ENCODE measurements around the gene KPNB1.

Gene KPNB1

DNA sequence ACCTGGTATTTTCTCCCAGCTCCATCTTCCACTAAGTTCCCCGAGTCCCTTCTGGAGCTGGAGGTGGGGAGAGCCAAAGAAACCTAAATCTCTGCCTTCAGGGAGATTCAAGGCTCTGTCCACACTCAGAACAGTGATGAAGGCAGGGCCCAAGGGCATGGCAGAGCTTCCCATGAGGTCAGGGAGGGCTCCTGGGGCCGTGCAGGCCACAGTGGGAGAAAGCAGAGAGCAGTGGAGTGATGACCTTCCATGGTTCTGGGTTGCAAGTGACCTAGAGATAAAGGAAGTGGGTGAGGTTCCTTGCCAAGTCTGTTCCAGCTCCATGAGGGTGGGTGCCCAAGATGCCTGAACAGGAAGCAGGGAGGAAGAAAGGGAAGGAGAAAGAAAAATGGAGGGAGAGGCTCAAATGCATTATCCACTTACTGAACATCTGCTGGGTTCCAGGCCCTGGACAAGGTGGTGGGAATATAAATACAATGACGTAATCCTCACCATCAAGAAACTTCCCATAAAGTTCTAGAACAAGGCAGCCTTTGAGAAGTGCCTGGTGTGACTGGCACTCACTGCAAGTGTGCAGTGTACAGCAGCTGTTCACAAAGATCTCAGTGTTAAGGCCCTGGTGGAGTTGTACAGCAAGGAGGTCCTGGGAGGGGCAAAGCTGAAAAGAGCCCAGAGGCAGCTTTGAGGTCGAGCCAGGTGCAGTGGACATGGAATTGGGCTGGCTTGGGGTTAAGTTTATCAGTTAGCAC is 57.5 kb downstream of the KPNB1 start:
- no peak overlapping the region for H3K4me3 ChIP-seq (ENCODE audit: low read depth, low read length)
- TF ChIP-seq, protein P1, sequence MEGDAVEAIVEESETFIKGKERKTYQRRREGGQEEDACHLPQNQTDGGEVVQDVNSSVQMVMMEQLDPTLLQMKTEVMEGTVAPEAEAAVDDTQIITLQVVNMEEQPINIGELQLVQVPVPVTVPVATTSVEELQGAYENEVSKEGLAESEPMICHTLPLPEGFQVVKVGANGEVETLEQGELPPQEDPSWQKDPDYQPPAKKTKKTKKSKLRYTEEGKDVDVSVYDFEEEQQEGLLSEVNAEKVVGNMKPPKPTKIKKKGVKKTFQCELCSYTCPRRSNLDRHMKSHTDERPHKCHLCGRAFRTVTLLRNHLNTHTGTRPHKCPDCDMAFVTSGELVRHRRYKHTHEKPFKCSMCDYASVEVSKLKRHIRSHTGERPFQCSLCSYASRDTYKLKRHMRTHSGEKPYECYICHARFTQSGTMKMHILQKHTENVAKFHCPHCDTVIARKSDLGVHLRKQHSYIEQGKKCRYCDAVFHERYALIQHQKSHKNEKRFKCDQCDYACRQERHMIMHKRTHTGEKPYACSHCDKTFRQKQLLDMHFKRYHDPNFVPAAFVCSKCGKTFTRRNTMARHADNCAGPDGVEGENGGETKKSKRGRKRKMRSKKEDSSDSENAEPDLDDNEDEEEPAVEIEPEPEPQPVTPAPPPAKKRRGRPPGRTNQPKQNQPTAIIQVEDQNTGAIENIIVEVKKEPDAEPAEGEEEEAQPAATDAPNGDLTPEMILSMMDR (IDR thresholded peaks at IDR 0.05; ENCODE audit: borderline replicate concordance, insufficient read depth, low read depth, low read length), result no peak

DNA sequence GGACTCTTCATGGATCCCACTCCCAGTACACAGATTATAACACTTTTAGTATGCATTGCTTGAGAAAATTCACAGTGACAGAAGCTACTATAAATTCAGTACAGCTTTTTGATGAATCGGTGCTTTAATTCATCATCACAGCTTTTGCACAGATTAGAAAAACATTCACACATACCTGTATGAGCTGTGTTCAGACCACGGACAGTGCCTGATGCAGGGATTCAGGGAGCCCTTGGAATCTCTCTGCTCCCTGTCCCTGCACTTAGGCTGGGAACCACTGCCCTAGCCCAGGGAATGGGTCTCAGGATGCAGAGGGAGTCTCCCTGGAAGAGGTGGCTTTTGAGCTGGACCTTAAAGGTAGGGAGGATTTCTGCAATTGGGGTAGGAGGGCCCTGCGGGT is 58.2 kb downstream of the KPNB1 start:
- TF ChIP-seq, protein P1 (IDR thresholded peaks at IDR 0.05; ENCODE audit: borderline replicate concordance, insufficient read depth, low read depth, low read length), result no peak
- H3K4me3 ChIP-seq (ENCODE audit: low read depth, low read length), result no peak overlapping the region

DNA sequence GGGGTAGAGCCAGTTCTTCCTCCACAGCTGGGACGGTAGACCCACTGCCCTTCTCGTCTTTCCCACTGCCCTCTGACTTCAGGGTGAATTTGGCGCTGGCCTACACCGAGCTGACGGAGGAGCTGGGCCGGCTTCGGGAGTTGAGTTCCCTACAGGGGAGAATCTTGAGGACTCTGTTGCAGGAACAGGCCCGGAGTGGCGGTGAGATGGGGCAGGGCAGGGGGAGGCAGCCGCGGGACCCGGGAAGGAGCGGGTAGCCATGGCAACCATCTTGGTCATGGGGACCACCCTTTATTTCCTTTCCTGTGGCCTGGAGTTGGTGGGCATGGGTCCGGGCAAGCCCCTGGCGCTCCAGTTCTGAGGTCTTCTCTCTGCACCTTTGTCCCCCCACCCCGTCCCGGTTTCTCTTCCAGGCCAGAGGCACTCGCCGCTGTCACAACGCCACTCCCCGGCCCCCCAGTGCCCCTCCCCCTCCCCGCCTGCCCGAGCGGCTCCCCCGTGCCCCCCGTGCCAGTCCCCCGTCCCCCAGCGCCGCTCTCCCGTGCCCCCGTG is 58.7 kb downstream of the KPNB1 start:
- no peak overlapping the region for H3K4me3 ChIP-seq (ENCODE audit: low read depth, low read length)
- TF ChIP-seq, protein P1 (IDR thresholded peaks at IDR 0.05; ENCODE audit: borderline replicate concordance, insufficient read depth, low read depth, low read length), result no peak

DNA sequence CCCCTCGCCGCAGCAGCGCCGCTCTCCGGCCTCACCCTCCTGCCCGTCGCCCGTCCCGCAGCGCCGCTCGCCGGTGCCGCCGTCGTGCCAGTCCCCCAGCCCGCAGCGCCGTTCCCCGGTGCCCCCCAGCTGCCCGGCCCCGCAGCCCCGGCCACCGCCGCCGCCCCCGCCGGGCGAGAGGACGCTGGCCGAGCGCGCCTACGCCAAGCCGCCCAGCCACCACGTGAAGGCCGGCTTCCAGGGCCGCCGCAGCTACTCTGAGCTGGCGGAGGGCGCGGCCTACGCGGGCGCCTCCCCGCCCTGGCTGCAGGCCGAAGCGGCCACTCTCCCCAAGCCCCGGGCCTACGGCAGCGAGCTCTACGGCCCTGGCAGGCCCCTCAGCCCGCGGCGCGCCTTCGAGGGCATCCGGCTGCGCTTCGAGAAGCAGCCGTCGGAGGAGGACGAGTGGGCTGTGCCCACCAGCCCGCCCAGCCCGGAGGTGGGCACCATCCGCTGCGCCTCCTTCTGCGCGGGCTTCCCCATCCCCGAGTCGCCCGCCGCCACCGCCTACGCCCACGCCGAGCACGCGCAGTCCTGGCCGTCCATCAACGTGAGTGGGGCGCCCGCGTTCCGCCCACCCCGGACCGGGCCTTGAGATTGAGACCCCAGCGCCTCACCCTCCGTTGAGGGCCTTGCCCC is 59.3 kb downstream of the KPNB1 start:
- no peak overlapping the region for H3K4me3 ChIP-seq (ENCODE audit: low read depth, low read length)
- TF ChIP-seq, protein P1 (IDR thresholded peaks at IDR 0.05; ENCODE audit: borderline replicate concordance, insufficient read depth, low read depth, low read length), result no peak

DNA sequence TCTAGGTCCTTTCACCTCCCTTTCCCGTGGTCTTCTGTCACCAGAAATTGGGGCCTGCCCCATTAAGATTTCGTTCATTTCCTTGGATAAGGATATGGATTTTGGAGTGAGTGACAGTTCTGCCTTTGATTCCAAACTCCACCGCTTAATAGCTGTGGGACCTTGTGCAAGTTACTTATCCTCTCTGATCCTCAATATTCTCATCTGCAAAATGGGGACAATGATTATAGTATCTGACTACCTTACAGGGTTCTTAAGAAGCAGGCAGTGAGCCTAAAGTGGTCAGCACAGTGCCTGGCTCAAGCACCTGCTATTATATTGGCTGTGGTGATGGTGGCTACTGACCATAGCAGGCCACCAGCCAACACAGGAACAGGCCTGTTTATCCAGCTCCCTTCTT is 59.9 kb downstream of the KPNB1 start:
- H3K4me3 ChIP-seq (ENCODE audit: low read depth, low read length), result no peak overlapping the region
- TF ChIP-seq, protein P1 (IDR thresholded peaks at IDR 0.05; ENCODE audit: borderline replicate concordance, insufficient read depth, low read depth, low read length), result no peak

DNA sequence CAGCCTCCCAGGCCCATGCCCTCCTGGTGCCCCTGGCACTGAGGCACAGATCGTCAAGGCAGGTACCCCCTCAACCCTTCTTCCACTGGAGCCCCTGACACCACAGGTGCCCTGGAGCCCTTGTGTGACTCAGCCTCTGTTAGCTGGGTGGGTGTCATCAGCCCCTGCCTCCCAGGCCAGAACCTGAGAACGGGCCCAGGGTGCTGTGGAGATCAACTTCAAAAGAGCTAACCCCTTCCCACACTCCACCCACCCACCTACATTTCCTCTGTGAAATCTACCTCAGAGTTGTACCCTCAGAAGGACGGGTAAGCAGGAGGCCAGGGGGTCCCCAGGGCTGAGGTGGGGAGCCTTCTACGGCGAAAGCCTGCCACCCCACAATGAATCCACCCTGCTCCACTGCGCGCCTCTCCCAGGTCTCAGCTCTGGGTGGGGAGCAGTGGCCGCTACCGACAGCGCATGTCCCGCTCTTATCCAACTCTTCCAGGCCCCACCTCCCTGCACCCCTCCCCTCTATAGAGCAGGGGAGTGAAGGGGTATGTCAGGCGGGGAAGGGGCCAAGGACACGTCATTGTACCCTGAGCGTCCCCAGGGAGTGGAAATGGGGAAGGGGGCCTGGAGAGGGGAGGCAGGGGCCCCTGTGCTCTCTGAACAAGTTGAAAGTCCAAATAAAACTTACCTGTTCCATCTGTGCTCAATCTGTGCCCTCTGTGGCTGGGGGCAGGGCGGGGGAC is 61.8 kb downstream of the KPNB1 start:
- H3K4me3 ChIP-seq (ENCODE audit: low read depth, low read length), result no peak overlapping the region
- TF ChIP-seq, protein P1 (IDR thresholded peaks at IDR 0.05; ENCODE audit: borderline replicate concordance, insufficient read depth, low read depth, low read length), result no peak
